SK-N-SH (cell line): ENCODE results near the gene MGAT4A. TPM values are rescaled to one million over a fixed set of nuclear protein-coding genes. Genes with fewer than 3 reads are reported as not detected.

Experiments used
- CTCF ChIA-PET: fragments of 300-600, 350-600 bp; formaldehyde crosslinking; extraction: SDS; loops from one replicate; lab custom pipeline; 2021; lab: Yijun Ruan, JAX
- POLR2A ChIA-PET: fragments of 350-600 bp; sonication (Branson Sonifier 250); formaldehyde crosslinking; extraction: SDS; loops from one replicate; lab custom pipeline; 2020; ENCODE audit warnings: antibody characterized with exemption, inconsistent platforms; lab: Yijun Ruan, JAX
- DNase-seq: peaks from one replicate; pipeline ENCODE4 v3.0.0; 2012
- H2AFZ ChIP-seq: fragments of 200-600 bp; sonication (generic); 2 replicates; pipeline ENCODE4 v1.8.1; 2016; ENCODE audit warnings: antibody characterized with exemption, mild to moderate bottlenecking, low read depth
- H3F3A ChIP-seq: fragments of 200-600 bp; sonication (generic); replicated peaks from 2 replicates; pipeline ENCODE3; 2016; ENCODE audit warnings: antibody characterized with exemption, mild to moderate bottlenecking; ENCODE audit not compliant: insufficient read depth
- H3K27ac ChIP-seq, 2 experiments: fragments of 200-500 bp in 1 of 2; fragments of 200-600 bp in 1 of 2; sonication (Bioruptor generic) in 1 of 2; sonication (generic), shearing (Covaris generic) in 1 of 2; 2 replicates each; pipeline versions ENCODE4 v1.5.1 to v1.6.1; 2014 to 2016; ENCODE audit warnings: low read depth in 2 of 2, inconsistent platforms in 1 of 2, low read length in 1 of 2, mild to moderate bottlenecking in 1 of 2, mixed read lengths in 1 of 2
- H3K27me3 ChIP-seq: fragments of 200-600 bp; sonication (generic), shearing (Covaris generic); 2 replicates; pipeline ENCODE4 v1.6.1; 2016; ENCODE audit warnings: mixed run types; ENCODE audit not compliant: insufficient read depth
- H3K36me3 ChIP-seq, 2 experiments: fragments of 200-500 bp in 1 of 2; fragments of 200-600 bp in 1 of 2; sonication (Bioruptor generic) in 1 of 2; sonication (generic) in 1 of 2; replicated peaks in 1 of 2; 2 replicates each; pipeline versions ENCODE3 to v1.5.1; 2014 to 2016; ENCODE audit warnings: low read length in 1 of 2, mild to moderate bottlenecking in 1 of 2; ENCODE audit not compliant: insufficient read depth in 2 of 2, control insufficient read depth in 1 of 2
- H3K4me1 ChIP-seq, 2 experiments: fragments of 200-500 bp in 1 of 2; fragments of 200-600 bp in 1 of 2; sonication (Bioruptor generic) in 1 of 2; sonication (generic), shearing (Covaris generic) in 1 of 2; 2 replicates each; pipeline versions ENCODE4 v1.5.1 to v1.6.1; 2014 to 2016; ENCODE audit warnings: low read depth in 1 of 2, low read length in 1 of 2, mixed run types in 1 of 2; ENCODE audit not compliant: insufficient read depth in 2 of 2, control insufficient read depth in 1 of 2
- H3K4me2 ChIP-seq: fragments of 200-600 bp; sonication (generic), shearing (Covaris generic); 2 replicates; pipeline ENCODE4 v1.6.1; 2017; ENCODE audit warnings: mixed run types
- H3K4me3 ChIP-seq, 2 experiments: fragments of 200-500 bp in 1 of 2; fragments of 200-600 bp in 1 of 2; sonication (Bioruptor generic) in 1 of 2; sonication (generic), shearing (Covaris generic) in 1 of 2; 2 replicates each; pipeline versions ENCODE4 v1.5.1 to v1.8.1; 2014 to 2016; ENCODE audit warnings: low read depth in 2 of 2, inconsistent platforms in 1 of 2, low read length in 1 of 2, mild to moderate bottlenecking in 1 of 2, mixed read lengths in 1 of 2, moderate library complexity in 1 of 2
- H3K79me2 ChIP-seq: fragments of 200-600 bp; sonication (generic); 2 replicates; pipeline ENCODE4 v1.8.1; 2017; ENCODE audit warnings: mild to moderate bottlenecking; ENCODE audit not compliant: insufficient read depth
- H3K9ac ChIP-seq: fragments of 200-600 bp; sonication (generic); 2 replicates; pipeline ENCODE4 v1.6.1; 2017; ENCODE audit warnings: mixed run types
- H3K9me2 ChIP-seq: fragments of 200-600 bp; sonication (generic); 2 replicates; pipeline ENCODE4 v1.6.1; 2017; ENCODE audit warnings: mixed run types
- H3K9me3 ChIP-seq: fragments of 200-600 bp; sonication (generic); 2 replicates; pipeline ENCODE4 v1.6.1; 2017; ENCODE audit warnings: mixed run types, mild to moderate bottlenecking, moderate library complexity
- H4K20me1 ChIP-seq: fragments of 200-600 bp; sonication (generic); 2 replicates; pipeline ENCODE4 v1.6.1; 2017; ENCODE audit warnings: mild to moderate bottlenecking, mixed run types; ENCODE audit not compliant: insufficient read depth
- CHD2 ChIP-seq: fragments of 150-350 bp; IDR thresholded peaks from 2 replicates; pipeline ENCODE4 v1.6.1; 2018; ENCODE audit warnings: low read length; ENCODE audit not compliant: partially characterized antibody
- CTCF ChIP-seq: fragments of 200-600 bp; sonication (generic); IDR thresholded peaks from 2 replicates; pipeline ENCODE4 v1.6.1; 2017; ENCODE audit warnings: antibody characterized with exemption, mild to moderate bottlenecking, moderate library complexity
- FOXM1 ChIP-seq: IDR thresholded peaks from 2 replicates; pipeline ENCODE4 v1.4.0; 2012; ENCODE audit warnings: low read depth, mild to moderate bottlenecking
- GABPA ChIP-seq: IDR thresholded peaks from 2 replicates; pipeline ENCODE4 v1.4.0; 2012; ENCODE audit warnings: low read depth, mild to moderate bottlenecking
- GATA2 ChIP-seq: sonication (generic); formaldehyde crosslinking; IDR thresholded peaks from 2 replicates; pipeline ENCODE4 v1.5.0; 2020; ENCODE audit warnings: mild to moderate bottlenecking, missing genetic modification reagents
- MAX ChIP-seq: IDR thresholded peaks from 2 replicates; pipeline ENCODE4 v1.4.0; 2012; ENCODE audit warnings: low read depth
- MXI1 ChIP-seq: IDR thresholded peaks from 2 replicates; pipeline ENCODE4 v1.6.1; 2012; ENCODE audit warnings: mild to moderate bottlenecking, low read depth, low read length, improper control_type of control experiment
- NRF1 ChIP-seq: IDR thresholded peaks from 2 replicates; pipeline ENCODE4 v1.6.1; 2012; ENCODE audit warnings: low read depth, mild to moderate bottlenecking, low read length
- POLR2AphosphoS5 ChIP-seq: IDR thresholded peaks from 2 replicates; pipeline ENCODE4 v1.6.1; 2012; ENCODE audit warnings: low read depth, low read length
- RAD21 ChIP-seq: IDR thresholded peaks from 2 replicates; pipeline ENCODE4 v1.6.1; 2012; ENCODE audit warnings: mild to moderate bottlenecking, low read length
- RXRA ChIP-seq: IDR thresholded peaks from 2 replicates; pipeline ENCODE4 v1.4.0; 2012; ENCODE audit warnings: low read depth, mild to moderate bottlenecking, borderline replicate concordance
- TAF1 ChIP-seq: IDR thresholded peaks from 2 replicates; pipeline ENCODE4 v1.6.1; 2012; ENCODE audit warnings: low read depth, mild to moderate bottlenecking, low read length, moderate library complexity, borderline replicate concordance
- TCF12 ChIP-seq: IDR thresholded peaks from 2 replicates; pipeline ENCODE4 v1.4.0; 2012
- TEAD4 ChIP-seq: IDR thresholded peaks from 2 replicates; pipeline ENCODE4 v1.4.0; 2012; ENCODE audit warnings: mild to moderate bottlenecking, borderline replicate concordance; ENCODE audit not compliant: insufficient read depth
- USF1 ChIP-seq: IDR thresholded peaks from 2 replicates; pipeline ENCODE4 v1.4.0; 2012; ENCODE audit warnings: low read depth, borderline replicate concordance
- USF2 ChIP-seq: fragments of 150-350 bp; IDR thresholded peaks from 2 replicates; pipeline ENCODE4 v1.6.1; 2017; ENCODE audit warnings: antibody characterized with exemption, low read length, low read depth, borderline replicate concordance
- ZBTB33 ChIP-seq: IDR thresholded peaks from 2 replicates; pipeline ENCODE4 v1.4.0; 2012; ENCODE audit warnings: low read depth, borderline replicate concordance
- WGBS: methylation state at CpG from one replicate; pipeline ENCODE4 v1.1.6; 2017; ENCODE audit warnings: low lambda C conversion rate; 5-methylcytosine and 5-hydroxymethylcytosine counted together
- polyA plus RNA-seq, 3 experiments: library from polyadenylated mRNA; depleted of rRNA; stranded (reverse); fragments of >200 nt; gene quantifications; 2 replicates each; pipeline ENCODE4 v1.2.3, GENCODE V29; 2012

The MGAT4A gene
- polyA plus RNA-seq, 1 of the 3 experiments (the other 2 are of a cell fraction): 0.07 TPM

GRCh38 chr2:98703738-98704137, 27.2 kb downstream of the MGAT4A start:
- H3K27ac ChIP-seq: no peak overlapping the region
- POLR2A ChIA-PET: no interaction called here
- no peaks in the 10 kb centered on the region for H3K79me2 ChIP-seq
- H3K9me2 ChIP-seq: no peaks in the 10 kb centered on the region
- H3K4me2 ChIP-seq: no peak overlapping the region
- peaks cover 0 to 9% of the 10 kb centered on the region in 2 experiments; a peak in 1 of 4 replicates for H3K4me1 ChIP-seq
- H3K9me3 ChIP-seq: no peaks in the 10 kb centered on the region
- no peak overlapping the region for H3K9ac ChIP-seq
- no peak for TF ChIP-seq GATA2 (CRISPR knock-in tag)
- TF ChIP-seq TCF12: no peak
- TF ChIP-seq NRF1: no peak
- no peak for TF ChIP-seq ZBTB33
- TF ChIP-seq USF2: no peak
- no peak for TF ChIP-seq TEAD4
- TF ChIP-seq GABPA: no peak
- no peak for TF ChIP-seq TAF1
- TF ChIP-seq CHD2: no peak
- no peak for TF ChIP-seq MAX
- TF ChIP-seq, all 33 proteins: peak for 0
- CTCF ChIA-PET: no interaction called here
- Histone ChIP-seq H4K20me1 (no peaks in the 10 kb centered on the region), H3K4me3 (no peak overlapping the region), H3K36me3 (no peaks in the 10 kb centered on the region), H3K27me3 (no peaks in the 10 kb centered on the region), H3F3A (no peaks in the 10 kb centered on the region), H2AFZ (no peak overlapping the region)
- 66% methylated on average over 5 of the region's 5 CpGs for WGBS
- no peak for DNase-seq

- H3K4me1 ChIP-seq: peaks cover 0 to 9% of the 10 kb centered on the region in 2 experiments; a peak in 1 of 4 replicates
- H3F3A ChIP-seq: no peaks in the 10 kb centered on the region
- no peak overlapping the region for H3K9ac ChIP-seq
- H3K9me3 ChIP-seq: no peaks in the 10 kb centered on the region
- H4K20me1 ChIP-seq: no peaks in the 10 kb centered on the region
- no peak overlapping the region for H3K4me3 ChIP-seq
- H3K4me2 ChIP-seq: no peak overlapping the region
- no peaks in the 10 kb centered on the region for H3K27me3 ChIP-seq
- ChIA-PET POLR2A (no interaction called here), CTCF (no interaction called here)
- DNase-seq: no peak
- no peak overlapping the region for H3K27ac ChIP-seq
- H3K36me3 ChIP-seq: no peaks in the 10 kb centered on the region
- no peaks in the 10 kb centered on the region for H3K9me2 ChIP-seq
- H3K79me2 ChIP-seq: no peaks in the 10 kb centered on the region
- H2AFZ ChIP-seq: no peak overlapping the region
- TF ChIP-seq USF1 (no peak), FOXM1 (no peak), MAX (no peak), GATA2 (CRISPR knock-in tag) (no peak), RAD21 (no peak), RXRA (no peak), POLR2AphosphoS5 (no peak), ZBTB33 (no peak), MXI1 (no peak), CTCF (no peak)
- 50% methylated on average over 6 of the region's 6 CpGs for WGBS
Observed at GRCh38 chr2:98702858-98703620, 27.9 kb downstream of the MGAT4A start.
